BJ (cell line): Measurements from ENCODE around the gene AADACL4. TPM values are rescaled to one million over a fixed set of nuclear protein-coding genes. Genes with fewer than 3 reads are reported as not detected.

Experiments used
- CTCF ChIA-PET: fragments of 350-600 bp; formaldehyde crosslinking; extraction: SDS; loops from one replicate; lab custom pipeline; 2021; ENCODE audit warnings: antibody characterized with exemption, inconsistent platforms; lab: Yijun Ruan, JAX
- POLR2A ChIA-PET: fragments of 300-600 bp; sonication (Branson Sonifier 250); formaldehyde crosslinking; extraction: SDS; loops from one replicate; lab custom pipeline; 2021; ENCODE audit warnings: antibody characterized with exemption; lab: Charles Lee
- DNase-seq: peaks from one replicate; pipeline ENCODE4 v3.0.0-alpha.2; 2011; ENCODE audit warnings: low read depth
- H3K27me3 ChIP-seq: 2 replicates; pipeline ENCODE4 v1.6.0; 2011; ENCODE audit warnings: low read length; ENCODE audit not compliant: control insufficient read depth, insufficient read depth
- H3K36me3 ChIP-seq: 2 replicates; pipeline ENCODE4 v1.5.1; 2011; ENCODE audit warnings: low read length; ENCODE audit not compliant: control insufficient read depth, insufficient read depth
- H3K4me3 ChIP-seq: 2 replicates; pipeline ENCODE4 v1.5.1; 2011; ENCODE audit warnings: low read depth, mild to moderate bottlenecking, control low read depth, low read length
- CTCF ChIP-seq: IDR thresholded peaks from 2 replicates; pipeline ENCODE4 v1.5.1; 2011; ENCODE audit warnings: low read depth, mild to moderate bottlenecking, control low read depth, inconsistent platforms, low read length, moderate library complexity; ENCODE audit not compliant: insufficient read depth
- polyA plus RNA-seq: library from polyadenylated mRNA; depleted of rRNA; stranded (reverse); fragments of >200 nt; gene quantifications from 2 replicates; pipeline ENCODE4 v1.2.3, GENCODE V29; 2011

AADACL4 gene
- polyA plus RNA-seq, 1 experiment = 0.20 TPM

- POLR2A ChIA-PET = interaction anchor here (0.6 to 2.5 kb wide), 11 partner anchors 14 to 315 kb away, joined by 3 to 53 read pairs (median 8); no protein-coding TSS in a partner anchor
- H3K4me3 ChIP-seq = peak within 1 kb of the TSS; percentile 93
- CTCF ChIA-PET = interaction anchor here (0.7 to 5.1 kb wide), 15 partner anchors 26 to 344 kb away, joined by 3 to 45 read pairs (median 4); no protein-coding TSS in a partner anchor
- TF ChIP-seq CTCF = no peak
- no peaks in the 10 kb centered on the region for H3K27me3 ChIP-seq
- H3K36me3 ChIP-seq = peaks cover 7% of the 10 kb centered on the region
- peak; percentile 69 for DNase-seq
Observed at GRCh38 chr1:12617901-12618660, 25.8 kb upstream of the AADACL4 start, which contains the start of gene DHRS3. DHRS3 (minus strand) TSS chr1:12618210; CDS start chr1:12617348, 862 bp downstream.

GRCh38 chr1:12618661-12618964 lies 25.3 kb upstream of the AADACL4 start:
- H3K36me3 ChIP-seq = peaks cover 4% of the 10 kb centered on the region
- H3K27me3 ChIP-seq = no peaks in the 10 kb centered on the region
- no peak for DNase-seq
- TF ChIP-seq CTCF = no peak
- peak overlapping the region; percentile 93 for H3K4me3 ChIP-seq
- POLR2A ChIA-PET = interaction anchor here (1.0 to 2.5 kb wide), 3 partner anchors 22 to 132 kb away, joined by 4 to 14 read pairs (median 13); no protein-coding TSS in a partner anchor
- CTCF ChIA-PET = interaction anchor here (0.7 to 5.1 kb wide), 19 partner anchors 23 to 345 kb away, joined by 3 to 45 read pairs (median 6); no protein-coding TSS in a partner anchor

- Histone ChIP-seq H3K27me3 (no peaks in the 10 kb centered on the region), H3K4me3 (peak overlapping the region; percentile 93), H3K36me3 (peaks cover 2% of the 10 kb centered on the region)
- POLR2A ChIA-PET = interaction anchor here (0.6 to 2.5 kb wide), 3 partner anchors 23 to 63 kb away, joined by 4 to 14 read pairs (median 13); no protein-coding TSS in a partner anchor
- no peak for TF ChIP-seq CTCF
- peak; percentile 70 for DNase-seq
- CTCF ChIA-PET = interaction anchor here (0.6 to 5.1 kb wide), 33 partner anchors 23 to 348 kb away, joined by 3 to 45 read pairs (median 4); no protein-coding TSS in a partner anchor
Observed at GRCh38 chr1:12618965-12619791, 24.7 kb upstream of the AADACL4 start.

- CTCF ChIA-PET = interaction anchor here (0.6 to 5.1 kb wide), 37 partner anchors 12 to 1157 kb away, joined by 3 to 45 read pairs (median 4); no protein-coding TSS in a partner anchor
- peak overlapping the region; percentile 93 for H3K4me3 ChIP-seq
- no peak for DNase-seq
- TF ChIP-seq CTCF = peak; percentile 98
- no peaks in the 10 kb centered on the region for H3K27me3 ChIP-seq
- POLR2A ChIA-PET = interaction anchor here (1.1 to 1.2 kb wide), 2 partner anchors 24 to 173 kb away, joined by 4 read pairs; no protein-coding TSS in a partner anchor
- no peaks in the 10 kb centered on the region; the same call in 1 of the 2 replicates for H3K36me3 ChIP-seq
Observed at GRCh38 chr1:12619792-12620487, 23.9 kb upstream of the AADACL4 start.
